ENCODE results near the gene ALKBH2.

GRCh38 chr12:109127533-109128242 is 34.4 kb upstream of the ALKBH2 start:
- TF ChIP-seq, protein P1, sequence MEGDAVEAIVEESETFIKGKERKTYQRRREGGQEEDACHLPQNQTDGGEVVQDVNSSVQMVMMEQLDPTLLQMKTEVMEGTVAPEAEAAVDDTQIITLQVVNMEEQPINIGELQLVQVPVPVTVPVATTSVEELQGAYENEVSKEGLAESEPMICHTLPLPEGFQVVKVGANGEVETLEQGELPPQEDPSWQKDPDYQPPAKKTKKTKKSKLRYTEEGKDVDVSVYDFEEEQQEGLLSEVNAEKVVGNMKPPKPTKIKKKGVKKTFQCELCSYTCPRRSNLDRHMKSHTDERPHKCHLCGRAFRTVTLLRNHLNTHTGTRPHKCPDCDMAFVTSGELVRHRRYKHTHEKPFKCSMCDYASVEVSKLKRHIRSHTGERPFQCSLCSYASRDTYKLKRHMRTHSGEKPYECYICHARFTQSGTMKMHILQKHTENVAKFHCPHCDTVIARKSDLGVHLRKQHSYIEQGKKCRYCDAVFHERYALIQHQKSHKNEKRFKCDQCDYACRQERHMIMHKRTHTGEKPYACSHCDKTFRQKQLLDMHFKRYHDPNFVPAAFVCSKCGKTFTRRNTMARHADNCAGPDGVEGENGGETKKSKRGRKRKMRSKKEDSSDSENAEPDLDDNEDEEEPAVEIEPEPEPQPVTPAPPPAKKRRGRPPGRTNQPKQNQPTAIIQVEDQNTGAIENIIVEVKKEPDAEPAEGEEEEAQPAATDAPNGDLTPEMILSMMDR (IDR thresholded peaks at IDR 0.05), result no peak
- no peak for TF ChIP-seq POLR2A (IDR thresholded peaks at IDR 0.05)
